ENCODE results near the gene ATG101.

- TF ChIP-seq ZNF70 (CRISPR knock-in tag; IDR thresholded peaks at IDR 0.05) (no peak), TOX (CRISPR knock-in tag; IDR thresholded peaks at IDR 0.05; ENCODE audit: borderline replicate concordance) (no peak), POU6F1 (CRISPR knock-in tag; IDR thresholded peaks at IDR 0.05; ENCODE audit: borderline replicate concordance, low read depth) (no peak), PATZ1 (CRISPR knock-in tag; IDR thresholded peaks at IDR 0.05; ENCODE audit: borderline replicate concordance) (no peak), ZNF565 (CRISPR knock-in tag; conservative IDR thresholded peaks at IDR 0.05; ENCODE audit: low read depth) (no peak), ZFP30 (CRISPR knock-in tag; IDR thresholded peaks at IDR 0.05) (no peak), CREB5 (CRISPR knock-in tag; IDR thresholded peaks at IDR 0.05; ENCODE audit: low read depth) (no peak), ARNTL (CRISPR knock-in tag; IDR thresholded peaks at IDR 0.05; ENCODE audit: borderline replicate concordance, low read depth) (no peak), ESRRG (CRISPR knock-in tag; IDR thresholded peaks at IDR 0.05) (no peak), CSDC2 (CRISPR knock-in tag; IDR thresholded peaks at IDR 0.05) (no peak)
Observed at GRCh38 chr12:52123487-52124186, 53.9 kb downstream of the ATG101 start.
